Natural killer cell (primary cell): Measurements from ENCODE around the gene ATP8B4. TPM values are rescaled to one million over a fixed set of nuclear protein-coding genes. Genes with fewer than 3 reads are reported as not detected.
"Not testable (repeated sequence)": the region's sequence is repeated elsewhere in the genome, so short reads cannot be mapped to it uniquely, and the experiment has no call there.

Source experiments
- ATAC-seq, 3 donors: fragments of 150-1000 bp in 2 of 3; fragments of 200-7000 bp in 1 of 3; cut with Tn5 transposase; 1 replicate in 1 of 3; 2 replicates in 2 of 3; pipeline ENCODE4 v1.10.0; 2021; ENCODE audit warnings: mild to moderate bottlenecking in 2 of 3, moderate library complexity in 2 of 3
- DNase-seq, 2 donors: peaks; one replicate each; pipeline versions ENCODE4 v3.0.0 to v3.0.0-alpha.2; 2013 to 2021; ENCODE audit warnings: mixed read lengths in 1 of 2
- H3K27ac ChIP-seq: one replicate; pipeline ENCODE4 v1.5.1; 2013; ENCODE audit warnings: mild to moderate bottlenecking, low read length
- H3K27me3 ChIP-seq: one replicate; pipeline ENCODE4 v1.6.1; 2013; ENCODE audit warnings: low read length; ENCODE audit not compliant: control insufficient read depth, insufficient read depth
- H3K36me3 ChIP-seq: one replicate; pipeline ENCODE4 v1.6.1; 2013; ENCODE audit warnings: low read length; ENCODE audit not compliant: control insufficient read depth, insufficient read depth
- H3K4me1 ChIP-seq: one replicate; pipeline ENCODE4 v1.6.1; 2013; ENCODE audit warnings: low read length; ENCODE audit not compliant: control insufficient read depth, insufficient read depth
- H3K4me3 ChIP-seq: one replicate; pipeline ENCODE4 v1.5.1; 2013; ENCODE audit warnings: low read length
- H3K9me3 ChIP-seq: one replicate; pipeline ENCODE4 v1.6.1; 2013; ENCODE audit warnings: low read length; ENCODE audit not compliant: control insufficient read depth, insufficient read depth
- H3K27ac Mint-ChIP-seq, 2 donors: one replicate each; pipeline ENCODE4 v1.8.0; 2022; ENCODE audit warnings: mild to moderate bottlenecking in 2 of 2, mixed read lengths in 2 of 2, moderate library complexity in 1 of 2
- H3K27me3 Mint-ChIP-seq, 2 donors: one replicate each; pipeline ENCODE4 v1.8.0; 2022; ENCODE audit warnings: low read depth in 2 of 2, mixed read lengths in 2 of 2
- H3K36me3 Mint-ChIP-seq: one replicate; pipeline ENCODE4 v1.8.0; 2022; ENCODE audit warnings: mixed read lengths
- H3K4me1 Mint-ChIP-seq, 2 donors: one replicate each; pipeline ENCODE4 v1.8.0; 2022; ENCODE audit warnings: mixed read lengths in 2 of 2
- H3K4me3 Mint-ChIP-seq: one replicate; pipeline ENCODE4 v1.8.0; 2022; ENCODE audit warnings: mild to moderate bottlenecking, moderate library complexity, mixed read lengths
- H3K9me3 Mint-ChIP-seq, 2 donors: one replicate each; pipeline ENCODE4 v1.8.0; 2022; ENCODE audit warnings: mixed read lengths in 2 of 2
- CTCF ChIP-seq: fragments of 200-600 bp; IDR thresholded peaks from one replicate; pipeline ENCODE4 v1.8.0; 2022; ENCODE audit warnings: antibody characterized with exemption
- WGBS: methylation state at CpG from one replicate; pipeline ENCODE4 v1.1.7; 2013; ENCODE audit warnings: missing lambda C conversion rate; ENCODE audit not compliant: insufficient coverage; 5-methylcytosine and 5-hydroxymethylcytosine counted together
- intact Hi-C: fragments of 100-400 bp; cut with micrococcal nuclease; formaldehyde crosslinking; loops from one replicate; pipeline ENCODE4 v1.14.2; 2022
- total RNA-seq, 4 donors: library from RNA; stranded (reverse); fragments of 120-200 nt in 1 of 4; gene quantifications; one replicate each; pipeline versions ENCODE4 v1.2.3 to v1.2.4, GENCODE V29; 2013 to 2022

The ATP8B4 gene
- total RNA-seq, 3 donors from 2014 or later (not counting 1 experiment from before 2014, with no cell fraction given): 55.6 to 89.5 (median 75.1) TPM

- no peak overlapping the region for H3K27ac ChIP-seq
- H3K4me3 ChIP-seq: no peak overlapping the region
- H3K9me3 Mint-ChIP-seq: no peaks in the 10 kb centered on the region
- H3K36me3 ChIP-seq: peaks cover 2% of the 10 kb centered on the region
- peak overlapping the region; percentile 49 to 64 for H3K27ac Mint-ChIP-seq
- DNase-seq (no peak), ATAC-seq (peak in 2 of 3 donors; percentile 38 to 50)
- no peaks in the 10 kb centered on the region for H3K9me3 ChIP-seq
- TF ChIP-seq CTCF: no peak
- H3K4me1 ChIP-seq: peaks cover 8% of the 10 kb centered on the region
- intact Hi-C loops: no loop called here
- H3K4me1 Mint-ChIP-seq: peaks cover 39 to 44% of the 10 kb centered on the region in 2 donors
- no peaks in the 10 kb centered on the region for H3K27me3 Mint-ChIP-seq
- 77% methylated on average over 5 of the region's 8 CpGs for WGBS
- no peak overlapping the region for H3K4me3 Mint-ChIP-seq
- peaks cover 7% of the 10 kb centered on the region for H3K36me3 Mint-ChIP-seq
- H3K27me3 ChIP-seq: no peaks in the 10 kb centered on the region
These were observed 22.9 kb downstream of the ATP8B4 start for GRCh38 chr15:50095938-50096821.

- H3K27ac ChIP-seq, ATAC-seq, intact Hi-C loops, DNase-seq, H3K27me3 ChIP-seq, H3K9me3 ChIP-seq, H3K36me3 ChIP-seq, H3K27me3 Mint-ChIP-seq, H3K4me1 ChIP-seq, H3K36me3 Mint-ChIP-seq, H3K9me3 Mint-ChIP-seq, H3K4me3 ChIP-seq: not testable (repeated sequence)
- H3K27ac Mint-ChIP-seq: peak overlapping the region; percentile 78 to 80
- 0% methylated on average over 1 of the region's 3 CpGs for WGBS
- H3K4me1 Mint-ChIP-seq: peaks cover 32 to 42% of the 10 kb centered on the region in 2 donors
- H3K4me3 Mint-ChIP-seq: peak overlapping the region; percentile 54
These were observed 29.6 kb downstream of the ATP8B4 start for GRCh38 chr15:50089386-50089785.

GRCh38 chr15:50084932-50085331 is 34.1 kb downstream of the ATP8B4 start:
- Mint-ChIP-seq H3K27me3 (no peaks in the 10 kb centered on the region), H3K27ac (peak overlapping the region; percentile 72 to 78), H3K36me3 (no peaks in the 10 kb centered on the region), H3K4me3 (no peak overlapping the region), H3K9me3 (no peaks in the 10 kb centered on the region), H3K4me1 (peaks cover 65 to 68% of the 10 kb centered on the region in 2 donors)
- no peak for DNase-seq
- Histone ChIP-seq H3K27ac (no peak overlapping the region), H3K4me3 (no peak overlapping the region), H3K36me3 (no peaks in the 10 kb centered on the region), H3K9me3 (no peaks in the 10 kb centered on the region), H3K4me1 (peaks cover 10% of the 10 kb centered on the region), H3K27me3 (no peaks in the 10 kb centered on the region)
- WGBS: 93% methylated on average over 2 of the region's 2 CpGs
- peak; percentile 40 to 67 (median 53) for ATAC-seq
- intact Hi-C loops: no loop called here
- TF ChIP-seq CTCF: no peak

- Mint-ChIP-seq H3K4me3 (peak overlapping the region; percentile 53), H3K27ac (peak overlapping the region; percentile 72 to 78), H3K36me3 (no peaks in the 10 kb centered on the region), H3K9me3 (no peaks in the 10 kb centered on the region), H3K4me1 (peaks cover 55 to 60% of the 10 kb centered on the region in 2 donors), H3K27me3 (no peaks in the 10 kb centered on the region)
- WGBS: 35% methylated on average over 4 of the region's 4 CpGs
- no peaks in the 10 kb centered on the region for H3K27me3 ChIP-seq
- TF ChIP-seq CTCF: no peak
- H3K36me3 ChIP-seq: no peaks in the 10 kb centered on the region
- H3K4me1 ChIP-seq: peaks cover 10% of the 10 kb centered on the region
- intact Hi-C loops: no loop called here
- DNase-seq (no peak), ATAC-seq (peak in 1 of 3 donors; percentile 51)
- no peaks in the 10 kb centered on the region for H3K9me3 ChIP-seq
- peak overlapping the region; percentile 27 for H3K27ac ChIP-seq
- no peak overlapping the region for H3K4me3 ChIP-seq
These were observed 35.5 kb downstream of the ATP8B4 start for GRCh38 chr15:50083424-50084025.
